ENCODE measurements around the gene M6PR. TPM values are rescaled to one million over a fixed set of nuclear protein-coding genes. Genes with fewer than 3 reads are reported as not detected.

M6PR gene
- total and polyA plus RNA-seq, 2 of the 13 experiments (the other 11 are each of a cell fraction or from before 2014, with no cell fraction given): 98.2 to 127 TPM

DNA sequence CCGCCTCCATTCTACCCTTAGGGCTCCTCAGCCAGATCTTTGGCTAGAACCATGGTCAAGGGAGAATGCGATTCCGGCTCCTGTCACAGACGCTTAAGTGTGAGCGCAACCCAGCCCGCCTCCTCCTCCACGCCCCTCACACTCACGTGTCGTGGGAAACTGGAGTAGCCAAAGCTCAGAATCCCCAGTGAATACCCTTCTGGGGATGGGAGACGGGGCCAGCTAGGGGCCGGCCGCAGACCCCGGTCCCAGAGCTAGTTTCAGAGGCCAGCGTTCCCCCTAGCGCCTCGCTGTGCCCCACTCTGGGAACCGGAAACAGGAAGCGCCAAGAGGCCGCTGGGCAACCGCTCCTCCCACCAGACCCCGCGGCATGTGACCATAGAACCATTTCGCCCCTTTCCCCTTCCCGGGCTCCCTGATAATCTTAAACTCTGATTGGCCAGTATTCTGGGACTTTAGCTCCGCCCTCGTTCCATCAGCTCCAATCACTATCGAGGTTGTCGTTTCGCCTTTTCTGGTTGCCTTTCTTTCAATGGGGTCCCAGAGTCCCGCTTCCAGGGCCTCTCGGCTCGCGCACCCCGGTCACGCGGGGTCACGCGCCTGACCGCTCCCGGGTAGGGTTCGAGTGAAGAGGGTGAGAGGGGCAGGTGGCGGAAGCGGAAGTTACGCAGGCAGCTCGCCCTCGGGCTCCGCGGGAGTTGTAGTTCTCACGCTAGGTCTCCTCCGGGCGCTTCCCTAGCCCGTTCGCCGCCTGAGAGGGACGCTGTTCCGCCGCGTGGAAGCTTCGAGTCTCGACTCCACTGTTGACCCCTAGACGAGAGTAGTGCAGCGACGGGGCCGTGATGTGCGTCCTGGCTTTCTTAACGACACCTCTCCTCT, at the start of gene M6PR (continued):
- TF ChIP-seq, protein P1, sequence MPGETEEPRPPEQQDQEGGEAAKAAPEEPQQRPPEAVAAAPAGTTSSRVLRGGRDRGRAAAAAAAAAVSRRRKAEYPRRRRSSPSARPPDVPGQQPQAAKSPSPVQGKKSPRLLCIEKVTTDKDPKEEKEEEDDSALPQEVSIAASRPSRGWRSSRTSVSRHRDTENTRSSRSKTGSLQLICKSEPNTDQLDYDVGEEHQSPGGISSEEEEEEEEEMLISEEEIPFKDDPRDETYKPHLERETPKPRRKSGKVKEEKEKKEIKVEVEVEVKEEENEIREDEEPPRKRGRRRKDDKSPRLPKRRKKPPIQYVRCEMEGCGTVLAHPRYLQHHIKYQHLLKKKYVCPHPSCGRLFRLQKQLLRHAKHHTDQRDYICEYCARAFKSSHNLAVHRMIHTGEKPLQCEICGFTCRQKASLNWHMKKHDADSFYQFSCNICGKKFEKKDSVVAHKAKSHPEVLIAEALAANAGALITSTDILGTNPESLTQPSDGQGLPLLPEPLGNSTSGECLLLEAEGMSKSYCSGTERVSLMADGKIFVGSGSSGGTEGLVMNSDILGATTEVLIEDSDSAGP (CRISPR knock-in tag; IDR thresholded peaks at IDR 0.05; ENCODE audit: borderline replicate concordance): peak; percentile 79
- no peak for TF ChIP-seq ZNF670 (CRISPR knock-in tag; IDR thresholded peaks at IDR 0.05; ENCODE audit: borderline replicate concordance)
- peak; percentile 90 for TF ChIP-seq DMAP1 (CRISPR knock-in tag; IDR thresholded peaks at IDR 0.05)
- TF ChIP-seq STAT5B (CRISPR knock-in tag; IDR thresholded peaks at IDR 0.05): no peak
- TF ChIP-seq KLF9 (CRISPR knock-in tag; IDR thresholded peaks at IDR 0.05; ENCODE audit: low read depth): peak; percentile 46; the same call in 1 of the 2 replicates
- no peak; the same call in 1 of the 2 replicates for TF ChIP-seq TBX3 (IDR thresholded peaks at IDR 0.05; ENCODE audit: borderline replicate concordance)
- TF ChIP-seq BRCA1 (CRISPR knock-in tag; IDR thresholded peaks at IDR 0.05): peak; percentile 60; the same call in 1 of the 2 replicates
- no peak for TF ChIP-seq KAT2B (IDR thresholded peaks at IDR 0.05; ENCODE audit: borderline replicate concordance, low read depth, low read length)
- TF ChIP-seq NR1H2 (CRISPR knock-in tag; IDR thresholded peaks at IDR 0.05; ENCODE audit: borderline replicate concordance, low read depth): no peak
- TF ChIP-seq FOSL2 (CRISPR knock-in tag; IDR thresholded peaks at IDR 0.05): peak; percentile 52
- TF ChIP-seq KLF16 (CRISPR knock-in tag; IDR thresholded peaks at IDR 0.05): 0 out of 4 replicates have a peak, but pooled peaks of 1 of the 2 experiments have one; percentile 73
- no peak for TF ChIP-seq NFATC3 (CRISPR knock-in tag; IDR thresholded peaks at IDR 0.05)
- TF ChIP-seq ZC3H13 (CRISPR knock-in tag; IDR thresholded peaks at IDR 0.05): no peak
- TF ChIP-seq ZFP36L1 (CRISPR knock-in tag; IDR thresholded peaks at IDR 0.05): no peak
- no peak for TF ChIP-seq ZSCAN25 (CRISPR knock-in tag; IDR thresholded peaks at IDR 0.05)
- no peak for TF ChIP-seq MAFF (IDR thresholded peaks at IDR 0.05; ENCODE audit: low read depth, low read length)
- TF ChIP-seq ZZZ3 (CRISPR knock-in tag; IDR thresholded peaks at IDR 0.05; ENCODE audit: borderline replicate concordance): no peak
- TF ChIP-seq, protein P2, sequence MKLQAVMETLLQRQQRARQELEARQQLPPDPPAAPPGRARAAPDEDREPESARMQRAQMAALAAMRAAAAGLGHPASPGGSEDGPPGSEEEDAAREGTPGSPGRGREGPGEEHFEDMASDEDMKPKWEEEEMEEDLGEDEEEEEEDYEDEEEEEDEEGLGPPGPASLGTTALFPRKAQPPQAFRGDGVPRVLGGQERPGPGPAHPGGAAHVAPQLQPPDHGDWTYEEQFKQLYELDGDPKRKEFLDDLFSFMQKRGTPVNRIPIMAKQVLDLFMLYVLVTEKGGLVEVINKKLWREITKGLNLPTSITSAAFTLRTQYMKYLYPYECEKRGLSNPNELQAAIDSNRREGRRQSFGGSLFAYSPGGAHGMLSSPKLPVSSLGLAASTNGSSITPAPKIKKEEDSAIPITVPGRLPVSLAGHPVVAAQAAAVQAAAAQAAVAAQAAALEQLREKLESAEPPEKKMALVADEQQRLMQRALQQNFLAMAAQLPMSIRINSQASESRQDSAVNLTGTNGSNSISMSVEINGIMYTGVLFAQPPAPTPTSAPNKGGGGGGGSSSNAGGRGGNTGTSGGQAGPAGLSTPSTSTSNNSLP (IDR thresholded peaks at IDR 0.05; ENCODE audit: low read depth, low read length): no peak
- TF ChIP-seq HNRNPL (IDR thresholded peaks at IDR 0.05; ENCODE audit: low read depth, low read length): no peak
- no peak for TF ChIP-seq ZNF614 (CRISPR knock-in tag; IDR thresholded peaks at IDR 0.05; ENCODE audit: borderline replicate concordance)
- 0 out of 2 replicates have a peak, but pooled peaks have one; percentile 74 for TF ChIP-seq ZNF317 (CRISPR knock-in tag; IDR thresholded peaks at IDR 0.05)
- peak; percentile 69 for TF ChIP-seq SUZ12 (IDR thresholded peaks at IDR 0.05; ENCODE audit: low read depth, low read length)
- TF ChIP-seq ZNF136 (CRISPR knock-in tag; IDR thresholded peaks at IDR 0.05; ENCODE audit: low read depth): no peak; the same call in 1 of the 2 replicates
- peak; percentile 17 to 71; a peak in 3 of 4 replicates for TF ChIP-seq NR2F1 (CRISPR knock-in tag; IDR thresholded peaks at IDR 0.05)
- no peak for TF ChIP-seq NFE2L1 (CRISPR knock-in tag; IDR thresholded peaks at IDR 0.05; ENCODE audit: borderline replicate concordance)
- TF ChIP-seq ZBTB3 (CRISPR knock-in tag; IDR thresholded peaks at IDR 0.05; ENCODE audit: borderline replicate concordance, low read depth): peak; percentile 37; the same call in 1 of the 2 replicates

All from HepG2 (cell line).